Esophagus muscularis mucosa (tissue), 3 donors: ENCODE data around the gene SORBS1.

Source experiments
- CTCF ChIP-seq, 3 experiments: fragments of 200-600 bp in 2 of 3; fragments of 450-650 bp in 1 of 3; sonication (generic) in 2 of 3; IDR thresholded peaks; one replicate each; pipeline ENCODE4 v1.5.1; 2017 to 2019; ENCODE audit warnings: antibody characterized with exemption in 3 of 3, mild to moderate bottlenecking in 2 of 3, moderate library complexity in 1 of 3
- EP300 ChIP-seq: sonication (generic); formaldehyde crosslinking; IDR thresholded peaks from one replicate; pipeline ENCODE4 v1.6.1; 2017; ENCODE audit warnings: antibody characterized with exemption

DNA sequence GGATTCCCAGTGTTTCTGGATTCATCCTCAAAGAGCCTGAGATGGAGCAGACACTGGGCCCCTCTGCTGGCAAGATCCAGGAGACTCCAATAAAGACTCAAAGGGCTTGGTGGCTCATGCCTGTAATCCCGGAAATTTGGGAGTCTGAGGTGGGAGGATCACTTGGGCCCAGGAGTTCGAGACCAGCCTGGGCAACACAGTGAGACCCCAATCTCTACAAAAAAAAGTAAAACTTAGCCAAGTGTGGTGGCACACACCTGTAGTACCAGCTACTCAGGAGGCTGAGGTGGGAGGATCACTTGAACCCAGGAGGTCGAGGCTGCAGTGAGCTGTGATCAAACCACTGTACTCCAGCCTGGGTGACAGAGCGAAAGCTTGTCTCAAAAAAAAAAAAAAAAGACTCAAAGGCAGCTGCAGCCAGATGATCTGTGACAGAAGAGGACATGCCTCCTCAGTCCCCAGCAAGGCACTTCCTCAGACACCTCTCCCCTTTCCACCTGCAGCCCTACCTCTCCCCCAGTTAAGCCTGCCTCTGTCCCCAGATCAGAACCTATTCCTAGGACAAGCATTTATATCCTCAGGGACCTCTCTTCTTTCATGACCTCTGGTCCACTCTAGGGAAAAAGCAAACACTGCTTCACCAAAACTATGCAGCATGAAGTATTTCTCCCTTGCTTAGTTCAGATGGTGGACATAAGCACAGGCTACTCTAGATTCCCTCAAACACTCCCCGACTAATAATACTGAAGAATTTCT is 298.2 kb downstream of the SORBS1 start:
- no peak for TF ChIP-seq CTCF (IDR thresholded peaks at IDR 0.05)
- no peak for TF ChIP-seq EP300
